Esophagus squamous epithelium (tissue), 4 donors: ENCODE data around the gene CDK5RAP3.

Experiments used
- POLR2A ChIP-seq, 4 donors: fragments of 450-650 bp; IDR thresholded peaks; one replicate each; pipeline ENCODE4 v1.6.1; 2017; ENCODE audit warnings: antibody characterized with exemption in 4 of 4, mild to moderate bottlenecking in 4 of 4, moderate library complexity in 3 of 4
- TF ChIP-seq, protein P1 (sequence below), 6 experiments: fragments of 450-650 bp in 4 of 6; fragments of 200-600 bp in 2 of 6; sonication (generic) in 2 of 6; IDR thresholded peaks; one replicate each; pipeline ENCODE4 v1.5.1; 2016 to 2019; ENCODE audit warnings: antibody characterized with exemption in 6 of 6, mild to moderate bottlenecking in 4 of 6, moderate library complexity in 4 of 6

DNA sequence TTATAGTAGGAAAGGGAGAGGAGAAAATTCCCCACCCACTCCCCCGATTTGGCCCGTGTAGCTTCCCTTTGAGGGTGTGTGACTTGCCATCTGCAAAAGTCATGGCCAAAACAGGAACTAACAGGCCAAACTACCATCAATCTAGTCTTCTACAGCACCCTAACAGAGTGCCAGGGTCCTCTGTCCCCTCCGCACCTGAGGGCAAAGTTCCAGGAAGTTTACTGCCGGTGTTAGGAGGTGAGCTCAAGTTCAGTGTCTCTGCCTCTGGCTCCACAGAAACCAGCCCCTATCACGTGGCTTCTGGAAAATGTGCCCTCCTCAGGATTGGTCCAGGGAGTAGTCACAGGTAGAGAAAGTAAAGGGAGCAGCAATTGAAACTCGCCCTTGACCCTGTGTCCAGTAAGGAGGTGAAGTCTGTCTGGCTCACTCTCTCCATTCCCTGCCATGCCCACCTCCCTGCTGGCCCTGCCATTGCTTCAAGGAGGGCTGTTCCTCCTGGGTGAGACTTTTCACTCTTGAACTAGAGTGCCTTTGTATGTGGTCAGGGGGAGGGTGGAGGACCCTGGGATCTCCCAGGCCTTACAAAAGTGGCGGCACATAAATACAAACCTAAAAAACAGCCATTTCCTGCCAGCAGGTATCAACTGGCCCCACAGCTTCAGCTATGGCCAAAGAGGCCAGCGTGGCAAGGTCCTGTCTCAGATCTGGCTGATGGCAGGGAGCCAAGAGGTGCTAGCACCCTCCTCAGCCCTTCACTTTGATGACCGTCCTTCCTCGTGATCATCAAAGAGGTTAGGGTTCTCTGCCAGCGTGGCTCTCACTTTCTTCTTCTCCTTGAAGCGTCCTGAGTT is 18.5 kb upstream of the CDK5RAP3 start:
- TF ChIP-seq, protein P1, sequence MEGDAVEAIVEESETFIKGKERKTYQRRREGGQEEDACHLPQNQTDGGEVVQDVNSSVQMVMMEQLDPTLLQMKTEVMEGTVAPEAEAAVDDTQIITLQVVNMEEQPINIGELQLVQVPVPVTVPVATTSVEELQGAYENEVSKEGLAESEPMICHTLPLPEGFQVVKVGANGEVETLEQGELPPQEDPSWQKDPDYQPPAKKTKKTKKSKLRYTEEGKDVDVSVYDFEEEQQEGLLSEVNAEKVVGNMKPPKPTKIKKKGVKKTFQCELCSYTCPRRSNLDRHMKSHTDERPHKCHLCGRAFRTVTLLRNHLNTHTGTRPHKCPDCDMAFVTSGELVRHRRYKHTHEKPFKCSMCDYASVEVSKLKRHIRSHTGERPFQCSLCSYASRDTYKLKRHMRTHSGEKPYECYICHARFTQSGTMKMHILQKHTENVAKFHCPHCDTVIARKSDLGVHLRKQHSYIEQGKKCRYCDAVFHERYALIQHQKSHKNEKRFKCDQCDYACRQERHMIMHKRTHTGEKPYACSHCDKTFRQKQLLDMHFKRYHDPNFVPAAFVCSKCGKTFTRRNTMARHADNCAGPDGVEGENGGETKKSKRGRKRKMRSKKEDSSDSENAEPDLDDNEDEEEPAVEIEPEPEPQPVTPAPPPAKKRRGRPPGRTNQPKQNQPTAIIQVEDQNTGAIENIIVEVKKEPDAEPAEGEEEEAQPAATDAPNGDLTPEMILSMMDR (IDR thresholded peaks at IDR 0.05) = no peak
- no peak for TF ChIP-seq POLR2A (IDR thresholded peaks at IDR 0.05)
